PC-9 (cell line): ENCODE data around the gene KBTBD13. TPM values are rescaled to one million over a fixed set of nuclear protein-coding genes. Genes with fewer than 3 reads are reported as not detected.

Experiments
- BruUV-seq: library from RNA; stranded (reverse); fragments of 400-500 nt; replicated peaks from 2 replicates; lab custom pipeline; 2021; lab: Mats Ljungman, UMichigan
- CTCF ChIA-PET: fragments of 300-600 bp; sonication (Branson Sonifier 250); formaldehyde crosslinking; loops from one replicate; lab custom pipeline; 2022; ENCODE audit warnings: antibody characterized with exemption; lab: Charles Lee
- POLR2A ChIA-PET: fragments of 300-600 bp; sonication (Branson Sonifier 250); formaldehyde crosslinking; loops from one replicate; lab custom pipeline; 2022; ENCODE audit warnings: antibody characterized with exemption; ENCODE audit not compliant: unreplicated experiment; lab: Charles Lee
- DNase-seq, 2 experiments: peaks; one replicate each; pipeline versions ENCODE4 v3.0.0 to v3.0.0-alpha.2; 2015 to 2022; ENCODE audit warnings: mixed read lengths in 1 of 2
- H2AFZ ChIP-seq: fragments of 200-600 bp; sonication (generic); 2 replicates; pipeline ENCODE4 v1.8.1; 2017; ENCODE audit warnings: antibody characterized with exemption
- H3F3A ChIP-seq: fragments of 200-600 bp; sonication (generic); 2 replicates; pipeline ENCODE4 v1.8.1; 2017; ENCODE audit warnings: antibody characterized with exemption, mild to moderate bottlenecking, low read depth; ENCODE audit not compliant: insufficient read depth
- H3K27ac ChIP-seq: fragments of 200-600 bp; sonication (generic); 2 replicates; pipeline ENCODE4 v1.6.1; 2016; ENCODE audit warnings: mixed run types
- H3K27me3 ChIP-seq: fragments of 200-600 bp; sonication (generic); 2 replicates; pipeline ENCODE4 v1.6.1; 2016; ENCODE audit warnings: low read depth, mixed run types; ENCODE audit not compliant: insufficient read depth
- H3K36me3 ChIP-seq: fragments of 200-600 bp; sonication (generic); 2 replicates; pipeline ENCODE4 v1.6.1; 2016; ENCODE audit warnings: low read depth, mixed run types
- H3K4me1 ChIP-seq: fragments of 200-600 bp; sonication (generic); replicated peaks from 2 replicates; pipeline ENCODE4 v1.6.1; 2016; ENCODE audit warnings: mixed run types; ENCODE audit not compliant: insufficient read depth
- H3K4me2 ChIP-seq: fragments of 200-600 bp; sonication (generic); 2 replicates; pipeline ENCODE4 v1.6.1; 2017; ENCODE audit warnings: mixed run types
- H3K4me3 ChIP-seq: fragments of 200-600 bp; sonication (generic); 2 replicates; pipeline ENCODE4 v1.6.1; 2016; ENCODE audit warnings: mixed run types
- H3K79me2 ChIP-seq: fragments of 200-600 bp; sonication (generic); 2 replicates; pipeline ENCODE4 v1.6.1; 2017; ENCODE audit warnings: low read depth, mixed run types
- H3K9me2 ChIP-seq: fragments of 200-600 bp; sonication (generic); 2 replicates; pipeline ENCODE4 v1.8.1; 2017; ENCODE audit warnings: mild to moderate bottlenecking; ENCODE audit not compliant: insufficient read depth
- H3K9me3 ChIP-seq: fragments of 200-600 bp; sonication (generic); 2 replicates; pipeline ENCODE4 v1.8.1; 2016; ENCODE audit warnings: low read depth; ENCODE audit not compliant: insufficient read depth
- H4K20me1 ChIP-seq: fragments of 200-600 bp; sonication (generic); 2 replicates; pipeline ENCODE4 v1.8.1; 2017; ENCODE audit not compliant: insufficient read depth
- CTCF ChIP-seq: fragments of 200-600 bp; sonication (generic); conservative IDR thresholded peaks from 2 replicates; pipeline ENCODE4 v1.6.1; 2017; ENCODE audit warnings: mixed run types, antibody characterized with exemption, mild to moderate bottlenecking, moderate library complexity
- EZH2 ChIP-seq: fragments of 200-600 bp; sonication (generic); IDR thresholded peaks from 2 replicates; pipeline ENCODE4 v1.8.0; 2017; ENCODE audit warnings: antibody characterized with exemption, low read depth
- intact Hi-C: fragments of 100-400 bp; cut with micrococcal nuclease; formaldehyde crosslinking; loops from one replicate; pipeline ENCODE4 v1.10.0; 2022; ENCODE audit not compliant: unreplicated experiment
- total RNA-seq: library from RNA; stranded (reverse); gene quantifications from 2 replicates; pipeline ENCODE4 v1.2.3, GENCODE V29; 2021

Gene KBTBD13
- total RNA-seq, 1 experiment from 2014 or later: not detected

GRCh38 chr15:65054333-65055200, 22.0 kb upstream of the KBTBD13 start:
- Histone ChIP-seq H4K20me1 (no peaks in the 10 kb centered on the region), H2AFZ (no peak overlapping the region), H3K79me2 (no peaks in the 10 kb centered on the region), H3F3A (peaks cover 5% of the 10 kb centered on the region; the same call in 1 of the 2 replicates), H3K4me1 (peaks cover 36% of the 10 kb centered on the region), H3K9me2 (no peaks in the 10 kb centered on the region), H3K27ac (no peak overlapping the region), H3K4me2 (peak overlapping the region; percentile 7), H3K4me3 (no peak overlapping the region), H3K9me3 (no peaks in the 10 kb centered on the region), H3K36me3 (no peaks in the 10 kb centered on the region), H3K27me3 (no peaks in the 10 kb centered on the region)
- TF ChIP-seq CTCF (peak; percentile 80), EZH2 (no peak)
- POLR2A ChIA-PET: no interaction called here
- no TSS peak for BruUV-seq
- intact Hi-C loops: loop anchor here (1.0 to 10.0 kb wide), 3 partner anchors 32 to 130 kb away; partner anchors contain the start of gene CLPX
- DNase-seq: peak in 1 of 2 experiments; percentile 71
- CTCF ChIA-PET: interaction anchor here (0.5 to 2.4 kb wide), 5 partner anchors 22 to 806 kb away, joined by 3 to 10 read pairs (median 4); partner anchors contain the start of gene KBTBD13

DNA sequence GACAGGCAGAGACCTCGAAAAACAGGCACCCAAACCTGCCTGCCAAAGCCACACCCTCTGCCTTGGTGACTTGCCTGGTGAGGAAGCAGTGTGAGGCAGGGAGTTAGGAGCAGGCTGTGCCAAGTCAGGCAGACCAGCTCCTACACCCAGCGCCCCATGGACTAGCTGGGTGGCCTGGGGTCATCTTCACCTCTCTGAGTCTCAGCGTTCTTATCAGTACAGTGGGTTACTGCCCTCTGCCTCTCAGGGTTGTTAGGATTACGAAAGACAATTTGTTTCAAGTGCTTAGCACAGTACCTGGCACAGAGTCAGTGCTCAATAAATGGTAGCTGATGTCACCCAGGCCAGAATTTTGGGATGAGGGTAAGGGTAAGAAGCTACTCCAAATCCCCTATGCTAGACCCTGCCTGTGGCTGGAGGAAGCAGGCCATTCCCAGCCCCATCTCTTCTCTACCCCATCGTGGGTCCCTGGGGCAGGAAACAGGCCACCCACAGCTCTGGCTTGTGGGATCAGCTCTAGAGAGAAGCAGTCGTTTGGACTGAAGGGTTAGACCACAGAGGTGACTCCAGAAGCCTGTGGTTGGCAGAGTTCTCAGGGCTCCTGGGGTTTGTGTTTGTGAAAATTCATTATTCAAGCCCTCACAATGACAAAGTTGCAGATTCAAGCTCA, 21.2 kb upstream of the KBTBD13 start:
- Histone ChIP-seq H3K4me1 (peaks cover 36% of the 10 kb centered on the region), H3K79me2 (no peaks in the 10 kb centered on the region), H3K27ac (0 out of 2 replicates have a peak overlapping the region, but pooled peaks have one; percentile 7), H3K4me3 (no peak overlapping the region), H3K4me2 (peak overlapping the region; percentile 7), H3K9me3 (no peaks in the 10 kb centered on the region; the same call in 1 of the 2 replicates), H4K20me1 (no peaks in the 10 kb centered on the region), H3K27me3 (no peaks in the 10 kb centered on the region), H3F3A (peaks cover 5% of the 10 kb centered on the region; the same call in 1 of the 2 replicates), H3K36me3 (no peaks in the 10 kb centered on the region), H2AFZ (no peak overlapping the region), H3K9me2 (no peaks in the 10 kb centered on the region)
- no TSS peak for BruUV-seq
- CTCF ChIA-PET: interaction anchor here (0.5 to 1.9 kb wide), 6 partner anchors 13 to 807 kb away, joined by 3 to 8 read pairs (median 3); partner anchors contain the start of gene KBTBD13
- peak; percentile 37 to 75 for DNase-seq
- POLR2A ChIA-PET: interaction anchor here (0.9 kb wide), 1 partner anchor 242 kb away, joined by 3 read pairs; no protein-coding TSS in a partner anchor
- intact Hi-C loops: loop anchor here (10.0 kb wide), 1 partner anchor 129 kb away; the partner anchor contains the start of gene CLPX
- TF ChIP-seq CTCF (no peak), EZH2 (no peak)

GRCh38 chr15:65056106-65056505, 20.4 kb upstream of the KBTBD13 start:
- no peak overlapping the region for H2AFZ ChIP-seq
- no peak overlapping the region for H3K27ac ChIP-seq
- H4K20me1 ChIP-seq: no peaks in the 10 kb centered on the region
- DNase-seq: no peak
- intact Hi-C loops: loop anchor here (10.0 kb wide), 1 partner anchor 129 kb away; the partner anchor contains the start of gene CLPX
- H3K4me1 ChIP-seq: peaks cover 36% of the 10 kb centered on the region
- ChIA-PET CTCF (interaction anchor here (0.7 to 1.9 kb wide), 2 partner anchors 43 to 45 kb away, joined by 3 to 8 read pairs; no protein-coding TSS in a partner anchor), POLR2A (interaction anchor here (0.5 to 0.9 kb wide), 2 partner anchors 129 to 242 kb away, joined by 3 to 11 read pairs; partner anchors contain the start of gene CLPX)
- H3F3A ChIP-seq: peaks cover 5% of the 10 kb centered on the region; the same call in 1 of the 2 replicates
- no peak for TF ChIP-seq EZH2
- no peak for TF ChIP-seq CTCF
- H3K79me2 ChIP-seq: no peaks in the 10 kb centered on the region
- H3K4me3 ChIP-seq: no peak overlapping the region
- no TSS peak for BruUV-seq
- peak overlapping the region; percentile 48 for H3K4me2 ChIP-seq
- H3K9me3 ChIP-seq: no peaks in the 10 kb centered on the region; the same call in 1 of the 2 replicates
- no peaks in the 10 kb centered on the region for H3K27me3 ChIP-seq
- no peaks in the 10 kb centered on the region for H3K36me3 ChIP-seq
- H3K9me2 ChIP-seq: no peaks in the 10 kb centered on the region
